Measurements from ENCODE around the gene PLEKHF1. TPM values are rescaled to one million over a fixed set of nuclear protein-coding genes. Genes with fewer than 3 reads are reported as not detected.

The PLEKHF1 gene
- total and polyA plus RNA-seq, 2 of the 13 experiments (the other 11 are each of a cell fraction or from before 2014, with no cell fraction given) = 2.9 to 3.8 TPM

GRCh38 chr19:29714953-29715700, 49.9 kb downstream of the PLEKHF1 start, which contains the start of gene C19orf12 (continued):
- TF ChIP-seq KDM3A (CRISPR knock-in tag; IDR thresholded peaks at IDR 0.05; ENCODE audit: low read depth) (peak; percentile 49; the same call in 1 of the 2 replicates), ZNF740 (CRISPR knock-in tag; IDR thresholded peaks at IDR 0.05) (no peak), SP4 (CRISPR knock-in tag; IDR thresholded peaks at IDR 0.05) (no peak), KLF11 (CRISPR knock-in tag; IDR thresholded peaks at IDR 0.05) (no peak), MEIS2 (CRISPR knock-in tag; IDR thresholded peaks at IDR 0.05) (no peak; the same call in 1 of the 2 replicates), CERS6 (CRISPR knock-in tag; IDR thresholded peaks at IDR 0.05) (no peak), IKZF5 (CRISPR knock-in tag; IDR thresholded peaks at IDR 0.05) (no peak), ZBTB2 (CRISPR knock-in tag; IDR thresholded peaks at IDR 0.05; ENCODE audit: low read depth) (no peak), KDM5A (IDR thresholded peaks at IDR 0.05; ENCODE audit: borderline replicate concordance, low read length) (no peak), MZF1 (CRISPR knock-in tag; IDR thresholded peaks at IDR 0.05; ENCODE audit: borderline replicate concordance) (no peak), ZNF251 (CRISPR knock-in tag; IDR thresholded peaks at IDR 0.05) (no peak), ZSCAN22 (CRISPR knock-in tag; IDR thresholded peaks at IDR 0.05) (no peak), HIC2 (CRISPR knock-in tag; IDR thresholded peaks at IDR 0.05; ENCODE audit: low read depth) (no peak), ZFP90 (CRISPR knock-in tag; IDR thresholded peaks at IDR 0.05; ENCODE audit: borderline replicate concordance) (peak; percentile 28; the same call in 1 of the 2 replicates), ZNF792 (CRISPR knock-in tag; IDR thresholded peaks at IDR 0.05) (no peak), NFKB2 (CRISPR knock-in tag; IDR thresholded peaks at IDR 0.05; ENCODE audit: borderline replicate concordance) (no peak; the same call in none of the 2 replicates), RERE (CRISPR knock-in tag; IDR thresholded peaks at IDR 0.05; ENCODE audit: low read depth) (no peak), SAFB2 (CRISPR knock-in tag; IDR thresholded peaks at IDR 0.05; ENCODE audit: borderline replicate concordance, low read depth) (no peak)
